ENCODE results near the gene TMTC2.

TMTC2 gene

GRCh38 chr12:82665142-82665923, 21.4 kb upstream of the TMTC2 start:
- TF ChIP-seq FOXM1 (IDR thresholded peaks at IDR 0.05; ENCODE audit: borderline replicate concordance, low read depth) (no peak), NFIC (IDR thresholded peaks at IDR 0.05) (no peak), YY1 (IDR thresholded peaks at IDR 0.05; ENCODE audit: low read depth) (no peak), USF1 (IDR thresholded peaks at IDR 0.05) (no peak), TAF1 (IDR thresholded peaks at IDR 0.05; ENCODE audit: low read depth) (no peak), TEAD4 (IDR thresholded peaks at IDR 0.05) (no peak), EP300 (IDR thresholded peaks at IDR 0.05; ENCODE audit: borderline replicate concordance) (no peak), MAX (IDR thresholded peaks at IDR 0.05) (no peak), CREB1 (IDR thresholded peaks at IDR 0.05; ENCODE audit: low read depth) (no peak), CEBPB (IDR thresholded peaks at IDR 0.05) (no peak), ZBTB7A (IDR thresholded peaks at IDR 0.05; ENCODE audit: low read depth) (no peak), TCF12 (IDR thresholded peaks at IDR 0.05; ENCODE audit: low read depth) (no peak), RAD21 (IDR thresholded peaks at IDR 0.05; ENCODE audit: low read depth) (no peak)
- TF ChIP-seq, protein P1, sequence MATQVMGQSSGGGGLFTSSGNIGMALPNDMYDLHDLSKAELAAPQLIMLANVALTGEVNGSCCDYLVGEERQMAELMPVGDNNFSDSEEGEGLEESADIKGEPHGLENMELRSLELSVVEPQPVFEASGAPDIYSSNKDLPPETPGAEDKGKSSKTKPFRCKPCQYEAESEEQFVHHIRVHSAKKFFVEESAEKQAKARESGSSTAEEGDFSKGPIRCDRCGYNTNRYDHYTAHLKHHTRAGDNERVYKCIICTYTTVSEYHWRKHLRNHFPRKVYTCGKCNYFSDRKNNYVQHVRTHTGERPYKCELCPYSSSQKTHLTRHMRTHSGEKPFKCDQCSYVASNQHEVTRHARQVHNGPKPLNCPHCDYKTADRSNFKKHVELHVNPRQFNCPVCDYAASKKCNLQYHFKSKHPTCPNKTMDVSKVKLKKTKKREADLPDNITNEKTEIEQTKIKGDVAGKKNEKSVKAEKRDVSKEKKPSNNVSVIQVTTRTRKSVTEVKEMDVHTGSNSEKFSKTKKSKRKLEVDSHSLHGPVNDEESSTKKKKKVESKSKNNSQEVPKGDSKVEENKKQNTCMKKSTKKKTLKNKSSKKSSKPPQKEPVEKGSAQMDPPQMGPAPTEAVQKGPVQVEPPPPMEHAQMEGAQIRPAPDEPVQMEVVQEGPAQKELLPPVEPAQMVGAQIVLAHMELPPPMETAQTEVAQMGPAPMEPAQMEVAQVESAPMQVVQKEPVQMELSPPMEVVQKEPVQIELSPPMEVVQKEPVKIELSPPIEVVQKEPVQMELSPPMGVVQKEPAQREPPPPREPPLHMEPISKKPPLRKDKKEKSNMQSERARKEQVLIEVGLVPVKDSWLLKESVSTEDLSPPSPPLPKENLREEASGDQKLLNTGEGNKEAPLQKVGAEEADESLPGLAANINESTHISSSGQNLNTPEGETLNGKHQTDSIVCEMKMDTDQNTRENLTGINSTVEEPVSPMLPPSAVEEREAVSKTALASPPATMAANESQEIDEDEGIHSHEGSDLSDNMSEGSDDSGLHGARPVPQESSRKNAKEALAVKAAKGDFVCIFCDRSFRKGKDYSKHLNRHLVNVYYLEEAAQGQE (IDR thresholded peaks at IDR 0.05; ENCODE audit: low read depth), result no peak

GRCh38 chr12:82666830-82667229, 19.9 kb upstream of the TMTC2 start:
- TF ChIP-seq, protein P1 (IDR thresholded peaks at IDR 0.05; ENCODE audit: low read depth), result no peak
- TF ChIP-seq CEBPB (IDR thresholded peaks at IDR 0.05), result no peak
- TF ChIP-seq TEAD4 (IDR thresholded peaks at IDR 0.05), result no peak
- TF ChIP-seq CREB1 (IDR thresholded peaks at IDR 0.05; ENCODE audit: low read depth), result no peak
- no peak for TF ChIP-seq EGR1 (IDR thresholded peaks at IDR 0.05)
- no peak for TF ChIP-seq TCF12 (IDR thresholded peaks at IDR 0.05; ENCODE audit: low read depth)
- TF ChIP-seq USF1 (IDR thresholded peaks at IDR 0.05), result no peak

GRCh38 chr12:82671673-82672195, 15.0 kb upstream of the TMTC2 start:
- TF ChIP-seq EGR1 (IDR thresholded peaks at IDR 0.05), result no peak
- TF ChIP-seq TCF12 (IDR thresholded peaks at IDR 0.05; ENCODE audit: low read depth), result no peak
- no peak for TF ChIP-seq ZBTB7A (IDR thresholded peaks at IDR 0.05; ENCODE audit: low read depth)
- TF ChIP-seq YY1 (IDR thresholded peaks at IDR 0.05; ENCODE audit: low read depth), result no peak
- TF ChIP-seq CEBPB (IDR thresholded peaks at IDR 0.05), result no peak
- TF ChIP-seq EP300 (IDR thresholded peaks at IDR 0.05; ENCODE audit: borderline replicate concordance), result no peak
- no peak for TF ChIP-seq RAD21 (IDR thresholded peaks at IDR 0.05; ENCODE audit: low read depth)
- TF ChIP-seq FOXM1 (IDR thresholded peaks at IDR 0.05; ENCODE audit: borderline replicate concordance, low read depth), result no peak
- TF ChIP-seq, protein P1 (IDR thresholded peaks at IDR 0.05; ENCODE audit: low read depth), result no peak
- no peak for TF ChIP-seq CREB1 (IDR thresholded peaks at IDR 0.05; ENCODE audit: low read depth)
- TF ChIP-seq NFIC (IDR thresholded peaks at IDR 0.05), result no peak
- TF ChIP-seq TAF1 (IDR thresholded peaks at IDR 0.05; ENCODE audit: low read depth), result no peak
- no peak for TF ChIP-seq MAX (IDR thresholded peaks at IDR 0.05)

DNA sequence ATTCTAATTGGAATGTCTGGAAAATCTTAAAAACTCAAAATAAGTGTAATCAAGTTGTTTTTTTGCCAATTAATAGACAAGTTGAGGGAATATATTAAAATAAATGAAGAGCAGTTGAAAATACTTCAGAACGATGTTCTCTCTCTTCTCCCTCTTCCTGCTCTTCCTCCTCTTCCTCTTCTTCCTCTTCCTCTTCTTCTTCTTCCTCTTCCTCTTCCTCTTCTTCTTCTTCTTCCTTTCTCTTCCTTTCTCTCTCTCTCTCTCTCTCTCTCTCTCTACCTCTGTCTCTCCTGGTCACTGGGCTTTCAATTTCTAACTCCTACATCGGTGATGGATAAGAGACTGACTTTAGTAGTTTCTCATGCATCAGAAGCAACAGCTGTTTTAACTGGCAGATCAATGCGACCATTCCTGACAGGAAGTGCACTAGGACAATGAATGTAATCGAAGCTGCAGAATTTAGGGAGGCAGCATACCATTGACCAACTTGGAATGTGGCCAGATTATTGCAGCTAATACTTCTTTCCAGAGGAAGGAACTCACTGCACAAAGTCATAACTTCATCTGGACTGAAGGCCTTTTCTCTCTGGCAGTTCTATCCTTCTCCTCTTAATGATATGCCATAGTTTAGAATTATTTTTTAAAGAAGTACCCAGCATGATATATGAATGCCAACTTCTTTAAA, 13.8 kb upstream of the TMTC2 start:
- TF ChIP-seq EGR1 (IDR thresholded peaks at IDR 0.05) (no peak), NFIC (IDR thresholded peaks at IDR 0.05) (peak; percentile 48), TEAD4 (IDR thresholded peaks at IDR 0.05) (0 out of 2 replicates have a peak, but pooled peaks have one; percentile 12)
